ENCODE measurements around the gene MORN3. TPM values are rescaled to one million over a fixed set of nuclear protein-coding genes. Genes with fewer than 3 reads are reported as not detected.
A peak's percentile ranks its signal among the peaks of the same experiment; 100 is the strongest.
"Not testable (repeated sequence)": the region's sequence is repeated elsewhere in the genome, so short reads cannot be mapped to it uniquely, and the experiment has no call there.

The MORN3 gene
- total RNA-seq, 1 donor from 2014 or later, result 0.80 TPM

- Mint-ChIP-seq H3K4me3 (no peak overlapping the region), H3K36me3 (no peaks in the 10 kb centered on the region), H3K9me3 (no peaks in the 10 kb centered on the region), H3K4me1 (ENCODE audit: unreplicated experiment) (peaks cover 16% of the 10 kb centered on the region), H3K27ac (no peak overlapping the region), H3K27me3 (no peaks in the 10 kb centered on the region)
- no peak for DNase-seq (ENCODE audit: extremely low spot score, unreplicated experiment)
- TF ChIP-seq CTCF (conservative IDR thresholded peaks at IDR 0.05), result no peak
Measured at GRCh38 chr12:121678305-121678704, 8.9 kb upstream of the MORN3 start.

- Mint-ChIP-seq H3K4me3 (no peak overlapping the region), H3K4me1 (ENCODE audit: unreplicated experiment) (peaks cover 13% of the 10 kb centered on the region), H3K27me3 (no peaks in the 10 kb centered on the region), H3K9me3 (no peaks in the 10 kb centered on the region), H3K36me3 (no peaks in the 10 kb centered on the region), H3K27ac (peak overlapping the region; percentile 8)
- no peak for TF ChIP-seq CTCF (conservative IDR thresholded peaks at IDR 0.05)
- DNase-seq (ENCODE audit: extremely low spot score, unreplicated experiment), result no peak
Measured at GRCh38 chr12:121676190-121676589, 6.7 kb upstream of the MORN3 start.

GRCh38 chr12:121673013-121673511, 3.6 kb upstream of the MORN3 start:
- no peak for TF ChIP-seq CTCF (conservative IDR thresholded peaks at IDR 0.05)
- no peaks in the 10 kb centered on the region for H3K36me3 Mint-ChIP-seq
- peak overlapping the region; percentile 59 for H3K27ac Mint-ChIP-seq
- no peaks in the 10 kb centered on the region for H3K27me3 Mint-ChIP-seq
- no peaks in the 10 kb centered on the region for H3K9me3 Mint-ChIP-seq
- no peaks in the 10 kb centered on the region for H3K4me1 Mint-ChIP-seq (ENCODE audit: unreplicated experiment)
- no peak for DNase-seq (ENCODE audit: extremely low spot score, unreplicated experiment)
- H3K4me3 Mint-ChIP-seq, result peak overlapping the region; percentile 87

- Mint-ChIP-seq H3K36me3 (no peaks in the 10 kb centered on the region), H3K4me3 (peak overlapping the region; percentile 36), H3K9me3 (no peaks in the 10 kb centered on the region), H3K27ac (peak overlapping the region; percentile 70), H3K4me1 (ENCODE audit: unreplicated experiment) (no peaks in the 10 kb centered on the region), H3K27me3 (no peaks in the 10 kb centered on the region)
- peak; percentile 86 for TF ChIP-seq CTCF (conservative IDR thresholded peaks at IDR 0.05)
- no peak for DNase-seq (ENCODE audit: extremely low spot score, unreplicated experiment)
Measured at GRCh38 chr12:121668750-121669520, 519 bp downstream of the MORN3 start.

- not testable (repeated sequence) for H3K4me1 Mint-ChIP-seq (ENCODE audit: unreplicated experiment); H3K9me3 Mint-ChIP-seq; DNase-seq (ENCODE audit: extremely low spot score, unreplicated experiment); H3K27me3 Mint-ChIP-seq; H3K27ac Mint-ChIP-seq; H3K36me3 Mint-ChIP-seq; H3K4me3 Mint-ChIP-seq
Measured at GRCh38 chr12:121666829-121667228, 2.6 kb downstream of the MORN3 start.

GRCh38 chr12:121663610-121663929, 5.9 kb downstream of the MORN3 start:
- DNase-seq (ENCODE audit: extremely low spot score, unreplicated experiment), result no peak
- no peak overlapping the region for H3K4me3 Mint-ChIP-seq
- no peaks in the 10 kb centered on the region for H3K27me3 Mint-ChIP-seq
- no peak for TF ChIP-seq CTCF (conservative IDR thresholded peaks at IDR 0.05)
- no peak overlapping the region for H3K27ac Mint-ChIP-seq
- H3K36me3 Mint-ChIP-seq, result no peaks in the 10 kb centered on the region
- no peaks in the 10 kb centered on the region for H3K9me3 Mint-ChIP-seq
- peaks cover 7% of the 10 kb centered on the region for H3K4me1 Mint-ChIP-seq (ENCODE audit: unreplicated experiment)

GRCh38 chr12:121661353-121662105, 7.9 kb downstream of the MORN3 start:
- not testable (repeated sequence) for H3K27me3 Mint-ChIP-seq; H3K4me3 Mint-ChIP-seq; H3K36me3 Mint-ChIP-seq; H3K9me3 Mint-ChIP-seq; DNase-seq (ENCODE audit: extremely low spot score, unreplicated experiment); H3K27ac Mint-ChIP-seq
- H3K4me1 Mint-ChIP-seq (ENCODE audit: unreplicated experiment), result peaks cover 17% of the 10 kb centered on the region
